HCT116 (cell line): ENCODE data around the gene ESYT1. TPM values are rescaled to one million over a fixed set of nuclear protein-coding genes. Genes with fewer than 3 reads are reported as not detected.

ENCODE experiments used
- ATAC-seq: fragments of 200-7000 bp; cut with Tn5 transposase; 2 replicates; pipeline ENCODE4 v1.9.1; 2020; ENCODE audit warnings: mild to moderate bottlenecking, moderate library complexity
- BruUV-seq: library from RNA; stranded (reverse); fragments of 400-500 nt; replicated peaks from 2 replicates; lab custom pipeline; 2021; lab: Mats Ljungman, UMichigan
- CTCF ChIA-PET: fragments of 300-600 bp; sonication (Branson Sonifier 250); formaldehyde crosslinking; loops from one replicate; lab custom pipeline; 2021; ENCODE audit warnings: antibody characterized with exemption; lab: Charles Lee
- POLR2A ChIA-PET: fragments of 300-600, 350-600 bp; sonication (Branson Sonifier 250); formaldehyde crosslinking; loops from one replicate; lab custom pipeline; 2021; ENCODE audit warnings: antibody characterized with exemption; lab: Charles Lee
- RAD21 ChIA-PET, 2 experiments: fragments of 300-600 bp; sonication (Branson Sonifier 250); formaldehyde crosslinking; loops; one replicate each; lab custom pipeline; 2023; ENCODE audit warnings: low total read pairs in 2 of 2; ENCODE audit not compliant: uncharacterized antibody in 2 of 2, unreplicated experiment in 2 of 2, low non-redundant PET in 1 of 2; lab: Charles Lee
- DNase-seq: peaks from one replicate; pipeline ENCODE4 v3.0.0-alpha.2; 2010; ENCODE audit warnings: low read depth, low spot score
- H2AFZ ChIP-seq: fragments of 200-600 bp; shearing (Covaris generic), sonication (generic); 2 replicates; pipeline ENCODE4 v1.6.1; 2017; ENCODE audit warnings: low read depth, mixed run types, mixed read lengths, antibody characterized with exemption, low read length; ENCODE audit not compliant: poor library complexity, severe bottlenecking
- H3K27ac ChIP-seq: 2 replicates; pipeline ENCODE4 v1.5.1; 2012; ENCODE audit warnings: low read depth, low read length
- H3K27me3 ChIP-seq: fragments of 200-600 bp; sonication (generic); 2 replicates; pipeline ENCODE4 v1.6.1; 2016; ENCODE audit warnings: mixed run types, low read length, mixed read lengths; ENCODE audit not compliant: insufficient read depth
- H3K36me3 ChIP-seq, 2 experiments: fragments of 200-500 bp in 1 of 2; fragments of 200-600 bp in 1 of 2; sonication (Bioruptor generic) in 1 of 2; sonication (generic) in 1 of 2; 2 replicates each; pipeline versions ENCODE4 v1.5.1 to v1.6.1; 2014 to 2016; ENCODE audit warnings: low read length in 2 of 2, inconsistent platforms in 1 of 2, mixed read lengths in 1 of 2, mixed run types in 1 of 2; ENCODE audit not compliant: insufficient read depth in 2 of 2, control insufficient read depth in 1 of 2
- H3K4me1 ChIP-seq, 2 experiments: fragments of 200-600 bp in 1 of 2; sonication (generic) in 1 of 2; 2 replicates each; pipeline versions ENCODE4 v1.5.1 to v1.6.1; 2012 to 2017; ENCODE audit warnings: low read length in 2 of 2, inconsistent platforms in 1 of 2, mild to moderate bottlenecking in 1 of 2, mixed read lengths in 1 of 2, mixed run types in 1 of 2, moderate library complexity in 1 of 2; ENCODE audit not compliant: insufficient read depth in 2 of 2, control insufficient read depth in 1 of 2
- H3K4me2 ChIP-seq: fragments of 200-600 bp; sonication (generic); 2 replicates; pipeline ENCODE4 v1.6.1; 2017; ENCODE audit warnings: mixed run types, low read length, mixed read lengths
- H3K4me3 ChIP-seq, 2 experiments: fragments of 200-600 bp in 1 of 2; sonication (generic) in 1 of 2; replicated peaks in 1 of 2; 2 replicates each; pipeline ENCODE4 v1.5.1; 2011 to 2016; ENCODE audit warnings: low read length in 2 of 2, control low read depth in 1 of 2, low read depth in 1 of 2, mild to moderate bottlenecking in 1 of 2, mixed read lengths in 1 of 2, mixed run types in 1 of 2
- H3K79me2 ChIP-seq: fragments of 200-600 bp; sonication (generic); 2 replicates; pipeline ENCODE4 v1.6.1; 2017; ENCODE audit warnings: mild to moderate bottlenecking, mixed run types, low read length, moderate library complexity, mixed read lengths; ENCODE audit not compliant: insufficient read depth
- H3K9ac ChIP-seq: fragments of 200-600 bp; sonication (generic); 2 replicates; pipeline ENCODE4 v1.6.1; 2016; ENCODE audit warnings: low read length, mixed read lengths
- H3K9me2 ChIP-seq: fragments of 200-600 bp; sonication (generic), shearing (Covaris generic); 2 replicates; pipeline ENCODE4 v1.6.1; 2017; ENCODE audit warnings: mixed run types, mild to moderate bottlenecking, moderate library complexity; ENCODE audit not compliant: insufficient read depth
- H3K9me3 ChIP-seq, 2 experiments: fragments of 200-500 bp in 1 of 2; fragments of 200-600 bp in 1 of 2; sonication (Bioruptor generic) in 1 of 2; sonication (generic) in 1 of 2; 2 replicates each; pipeline ENCODE4 v1.6.1; 2014 to 2017; ENCODE audit warnings: low read length in 2 of 2, mixed read lengths in 2 of 2, inconsistent platforms in 1 of 2, low read depth in 1 of 2, mild to moderate bottlenecking in 1 of 2, mixed run types in 1 of 2, moderate library complexity in 1 of 2; ENCODE audit not compliant: control insufficient read depth in 1 of 2, insufficient read depth in 1 of 2
- H4K20me1 ChIP-seq: fragments of 200-600 bp; sonication (generic), shearing (Covaris generic); 2 replicates; pipeline ENCODE4 v1.6.1; 2017; ENCODE audit warnings: mixed run types, mild to moderate bottlenecking, moderate library complexity; ENCODE audit not compliant: insufficient read depth
- CTCF ChIP-seq, 3 experiments: fragments of 200-600 bp in 1 of 3; sonication (generic) in 1 of 3; IDR thresholded peaks in 2 of 3; conservative IDR thresholded peaks in 1 of 3; 2 replicates each; pipeline ENCODE4 v1.5.1; 2012 to 2017; ENCODE audit warnings: low read depth in 2 of 3, low read length in 2 of 3, antibody characterized with exemption in 1 of 3, borderline replicate concordance in 1 of 3, control low read depth in 1 of 3, mild to moderate bottlenecking in 1 of 3, mixed read lengths in 1 of 3, mixed run types in 1 of 3, moderate library complexity in 1 of 3; ENCODE audit not compliant: insufficient read depth in 1 of 3
- EZH2 ChIP-seq: fragments of 200-600 bp; sonication (generic); IDR thresholded peaks from 2 replicates; pipeline ENCODE4 v1.6.1; 2017; ENCODE audit warnings: antibody characterized with exemption, mixed run types
- FOSL1 ChIP-seq: IDR thresholded peaks from 2 replicates; pipeline ENCODE4 v1.6.1; 2012; ENCODE audit warnings: low read depth
- MAX ChIP-seq: IDR thresholded peaks from 2 replicates; pipeline ENCODE4 v1.6.1; 2012
- REST ChIP-seq: IDR thresholded peaks from 2 replicates; pipeline ENCODE4 v1.6.1; 2012; ENCODE audit warnings: low read depth
- SIN3A ChIP-seq: IDR thresholded peaks from 2 replicates; pipeline ENCODE4 v1.6.1; 2012; ENCODE audit warnings: low read depth
- ZBTB33 ChIP-seq: IDR thresholded peaks from 2 replicates; pipeline ENCODE4 v1.6.1; 2011; ENCODE audit warnings: mild to moderate bottlenecking, low read length, moderate library complexity; ENCODE audit not compliant: insufficient replicate concordance; ENCODE audit errors: extremely low read depth
- intact Hi-C: fragments of 100-400 bp; cut with micrococcal nuclease; formaldehyde crosslinking; loops from 2 replicates; pipeline ENCODE4 v1.10.0; 2022
- total RNA-seq: library from RNA; stranded (reverse); gene quantifications from one replicate; pipeline ENCODE4 v1.2.1, GENCODE V29; 2021; ENCODE audit not compliant: unreplicated experiment

Gene ESYT1
- total RNA-seq, 1 experiment from 2014 or later: 80.9 TPM

GRCh38 chr12:56190695-56191155, 62.7 kb downstream of the ESYT1 start:
- no TSS peak for BruUV-seq
- peaks cover 4 to 10% of the 10 kb centered on the region in 2 experiments; a peak in 3 of 4 replicates for H3K36me3 ChIP-seq
- no peaks in the 10 kb centered on the region for H4K20me1 ChIP-seq
- H3K9me3 ChIP-seq: no peaks in the 10 kb centered on the region
- H3K27me3 ChIP-seq: no peaks in the 10 kb centered on the region
- H3K9ac ChIP-seq: peak overlapping the region; percentile 70
- ChIA-PET RAD21 (interaction anchor here (0.7 to 0.9 kb wide), 3 partner anchors 18 to 170 kb away, joined by 4 to 6 read pairs (median 6); no protein-coding TSS in a partner anchor), POLR2A (interaction anchor here (0.7 to 2.7 kb wide), 6 partner anchors 9 to 1863 kb away, joined by 3 to 15 read pairs (median 4); partner anchors contain the start of genes RNF41 and ZC3H10), CTCF (interaction anchor here (0.6 to 3.3 kb wide), 6 partner anchors 16 to 273 kb away, joined by 3 to 24 read pairs (median 10); partner anchors contain the start of genes ANKRD52, ESYT1 and RNF41)
- peak overlapping the region; percentile 84 for H3K4me2 ChIP-seq
- intact Hi-C loops: loop anchor here (5.0 kb wide), 2 partner anchors 382 to 402 kb away; no protein-coding TSS in a partner anchor
- H3K79me2 ChIP-seq: peaks cover 31% of the 10 kb centered on the region
- peak overlapping the region; percentile 75 to 86 for H3K4me3 ChIP-seq
- peak overlapping the region; percentile 86 for H2AFZ ChIP-seq
- peaks cover 17 to 27% of the 10 kb centered on the region in 2 experiments for H3K4me1 ChIP-seq
- peak overlapping the region; percentile 84 for H3K27ac ChIP-seq
- ATAC-seq (no peak), DNase-seq (no peak)
- TF ChIP-seq EZH2 (no peak), MAX (peak; percentile 69)
- no peaks in the 10 kb centered on the region for H3K9me2 ChIP-seq

- H3K27me3 ChIP-seq: no peaks in the 10 kb centered on the region
- TF ChIP-seq FOSL1: no peak
- no peak for TF ChIP-seq REST
- TF ChIP-seq ZBTB33: no peak
- TF ChIP-seq CTCF (IDR thresholded peaks at IDR 0.05 in 2 of 3, conservative IDR thresholded peaks at IDR 0.05 in 1 of 3; ENCODE audit: borderline replicate concordance in 1 of 3, insufficient read depth in 1 of 3, low read depth in 2 of 3, low read length in 2 of 3): no peak
- no peak for TF ChIP-seq SIN3A
- CTCF ChIA-PET: no interaction called here
- H3K9ac ChIP-seq: no peak overlapping the region
- RAD21 ChIA-PET: no interaction called here
- peaks cover 17 to 27% of the 10 kb centered on the region in 2 experiments for H3K4me1 ChIP-seq
- no TSS peak for BruUV-seq
- no peak overlapping the region for H3K27ac ChIP-seq
- no peaks in the 10 kb centered on the region for H4K20me1 ChIP-seq
- peak overlapping the region; percentile 91 for H2AFZ ChIP-seq
- H3K9me2 ChIP-seq: no peaks in the 10 kb centered on the region
- no peak overlapping the region for H3K4me2 ChIP-seq
- no peaks in the 10 kb centered on the region for H3K36me3 ChIP-seq
- DNase-seq (no peak), ATAC-seq (no peak)
- intact Hi-C loops: loop anchor here (5.0 kb wide), 2 partner anchors 380 to 400 kb away; no protein-coding TSS in a partner anchor
- no peaks in the 10 kb centered on the region for H3K9me3 ChIP-seq
- no peak overlapping the region for H3K4me3 ChIP-seq
- POLR2A ChIA-PET: no interaction called here
- H3K79me2 ChIP-seq: peaks cover 14% of the 10 kb centered on the region
These were observed 64.5 kb downstream of the ESYT1 start for GRCh38 chr12:56192582-56192981.
